Measurements from ENCODE around the gene METTL24.

METTL24 gene

GRCh38 chr6:110295451-110296165, 62.5 kb downstream of the METTL24 start:
- no peak for TF ChIP-seq EZH2phosphoT487 (IDR thresholded peaks at IDR 0.05; ENCODE audit: borderline replicate concordance)
- no peaks in the 10 kb centered on the region for H3K9me3 ChIP-seq (ENCODE audit: insufficient read depth, low read depth, low read length)
- H3K27me3 ChIP-seq (ENCODE audit: insufficient read depth, low read length, poor library complexity, severe bottlenecking) = no peaks in the 10 kb centered on the region
- H3K4me1 ChIP-seq (ENCODE audit: insufficient read depth, low read length, poor library complexity, severe bottlenecking) = peaks cover 15% of the 10 kb centered on the region
- H3K36me3 ChIP-seq (ENCODE audit: insufficient read depth, low read length) = no peaks in the 10 kb centered on the region
- H3K4me2 ChIP-seq (ENCODE audit: low read depth, low read length, poor library complexity, severe bottlenecking) = no peak overlapping the region
- H2AFZ ChIP-seq (ENCODE audit: low read length) = no peak overlapping the region; the same call in 1 of the 2 replicates
- no peaks in the 10 kb centered on the region for H3K9me2 ChIP-seq (replicated peaks; ENCODE audit: low read depth, low read length)
- H3K79me2 ChIP-seq (ENCODE audit: insufficient read depth, low read length) = no peaks in the 10 kb centered on the region
- H3K9ac ChIP-seq (ENCODE audit: low read depth, low read length, poor library complexity, severe bottlenecking) = no peak overlapping the region
- H3K4me3 ChIP-seq (ENCODE audit: low read length, poor library complexity, severe bottlenecking) = no peak overlapping the region
- no peaks in the 10 kb centered on the region for H4K20me1 ChIP-seq (ENCODE audit: insufficient read depth, low read length, poor library complexity, severe bottlenecking)
- no peaks in the 10 kb centered on the region for H3F3A ChIP-seq (ENCODE audit: low read depth)

- Histone ChIP-seq H3K36me3 (ENCODE audit: insufficient read depth, low read length) (no peaks in the 10 kb centered on the region), H3K79me2 (ENCODE audit: insufficient read depth, low read length) (no peaks in the 10 kb centered on the region), H3K9me2 (replicated peaks; ENCODE audit: low read depth, low read length) (no peaks in the 10 kb centered on the region), H3K9me3 (ENCODE audit: insufficient read depth, low read depth, low read length) (no peaks in the 10 kb centered on the region), H4K20me1 (ENCODE audit: insufficient read depth, low read length, poor library complexity, severe bottlenecking) (no peaks in the 10 kb centered on the region), H3K4me3 (ENCODE audit: low read length, poor library complexity, severe bottlenecking) (no peak overlapping the region), H3F3A (ENCODE audit: low read depth) (no peaks in the 10 kb centered on the region), H3K27me3 (ENCODE audit: insufficient read depth, low read length, poor library complexity, severe bottlenecking) (no peaks in the 10 kb centered on the region), H3K9ac (ENCODE audit: low read depth, low read length, poor library complexity, severe bottlenecking) (no peak overlapping the region), H3K4me1 (ENCODE audit: insufficient read depth, low read length, poor library complexity, severe bottlenecking) (no peaks in the 10 kb centered on the region), H3K4me2 (ENCODE audit: low read depth, low read length, poor library complexity, severe bottlenecking) (no peak overlapping the region), H2AFZ (ENCODE audit: low read length) (no peak overlapping the region)
- no peak for TF ChIP-seq CTCF (conservative IDR thresholded peaks at IDR 0.05; ENCODE audit: low read length)
- TF ChIP-seq EZH2phosphoT487 (IDR thresholded peaks at IDR 0.05; ENCODE audit: borderline replicate concordance) = no peak
These were observed 70.4 kb downstream of the METTL24 start for GRCh38 chr6:110287462-110288341.

GRCh38 chr6:110285306-110286060, 72.7 kb downstream of the METTL24 start:
- H3K9me2 ChIP-seq (replicated peaks; ENCODE audit: low read depth, low read length) = no peaks in the 10 kb centered on the region
- H3K4me2 ChIP-seq (ENCODE audit: low read depth, low read length, poor library complexity, severe bottlenecking) = no peak overlapping the region
- no peaks in the 10 kb centered on the region for H4K20me1 ChIP-seq (ENCODE audit: insufficient read depth, low read length, poor library complexity, severe bottlenecking)
- no peaks in the 10 kb centered on the region for H3K36me3 ChIP-seq (ENCODE audit: insufficient read depth, low read length)
- no peak overlapping the region for H2AFZ ChIP-seq (ENCODE audit: low read length)
- no peaks in the 10 kb centered on the region for H3K27me3 ChIP-seq (ENCODE audit: insufficient read depth, low read length, poor library complexity, severe bottlenecking)
- no peak overlapping the region for H3K4me3 ChIP-seq (ENCODE audit: low read length, poor library complexity, severe bottlenecking)
- H3K79me2 ChIP-seq (ENCODE audit: insufficient read depth, low read length) = no peaks in the 10 kb centered on the region
- no peak for TF ChIP-seq CTCF (conservative IDR thresholded peaks at IDR 0.05; ENCODE audit: low read length)
- TF ChIP-seq EZH2phosphoT487 (IDR thresholded peaks at IDR 0.05; ENCODE audit: borderline replicate concordance) = no peak
- H3K9ac ChIP-seq (ENCODE audit: low read depth, low read length, poor library complexity, severe bottlenecking) = no peak overlapping the region
- no peaks in the 10 kb centered on the region for H3K9me3 ChIP-seq (ENCODE audit: insufficient read depth, low read depth, low read length)
- H3F3A ChIP-seq (ENCODE audit: low read depth) = no peaks in the 10 kb centered on the region
- H3K4me1 ChIP-seq (ENCODE audit: insufficient read depth, low read length, poor library complexity, severe bottlenecking) = no peaks in the 10 kb centered on the region
